Astrocyte (in vitro differentiated cells and primary cell): ENCODE results near the gene WSCD2. TPM values are rescaled to one million over a fixed set of nuclear protein-coding genes. Genes with fewer than 3 reads are reported as not detected.

Experiments used
- DNase-seq: peaks from one replicate; pipeline ENCODE4 v3.0.0-alpha.2; 2010; ENCODE audit warnings: low read depth
- FAIRE-seq: peaks from 2 replicates; lab custom pipeline; 2011; peaks lifted over from hg19 to GRCh38; lab: Jason Lieb, UNC
- H2AFZ ChIP-seq: 2 replicates; pipeline ENCODE4 v1.6.0; 2012; ENCODE audit warnings: low read depth, low read length, inconsistent platforms
- H3K27ac ChIP-seq: 2 replicates; pipeline ENCODE4 v1.5.1; 2011; ENCODE audit warnings: low read depth, low read length, inconsistent platforms
- H3K27me3 ChIP-seq: 2 replicates; pipeline ENCODE4 v1.6.0; 2011; ENCODE audit warnings: low read length, inconsistent platforms; ENCODE audit not compliant: insufficient read depth
- H3K36me3 ChIP-seq: 2 replicates; pipeline ENCODE4 v1.5.1; 2011; ENCODE audit warnings: low read length, inconsistent platforms; ENCODE audit not compliant: insufficient read depth
- H3K4me1 ChIP-seq: 2 replicates; pipeline ENCODE4 v1.5.1; 2011; ENCODE audit warnings: low read length, inconsistent platforms; ENCODE audit not compliant: insufficient read depth
- H3K4me2 ChIP-seq: 2 replicates; pipeline ENCODE4 v1.6.0; 2012; ENCODE audit warnings: low read length, inconsistent platforms
- H3K4me3 ChIP-seq: 2 replicates; pipeline ENCODE4 v1.5.1; 2011; ENCODE audit warnings: low read depth, mild to moderate bottlenecking, low read length, inconsistent platforms; ENCODE audit not compliant: insufficient read depth
- H3K79me2 ChIP-seq: 2 replicates; pipeline ENCODE4 v1.6.0; 2012; ENCODE audit warnings: mild to moderate bottlenecking, low read length, inconsistent platforms; ENCODE audit not compliant: insufficient read depth
- H3K9ac ChIP-seq: 2 replicates; pipeline ENCODE4 v1.6.0; 2012; ENCODE audit warnings: mild to moderate bottlenecking, low read length, inconsistent platforms
- H3K9me3 ChIP-seq: 2 replicates; pipeline ENCODE4 v1.5.1; 2012; ENCODE audit warnings: low read depth, mild to moderate bottlenecking, low read length, inconsistent platforms; ENCODE audit not compliant: insufficient read depth
- H4K20me1 ChIP-seq: 2 replicates; pipeline ENCODE4 v1.6.0; 2012; ENCODE audit warnings: low read length, inconsistent platforms; ENCODE audit not compliant: insufficient read depth
- H3K27ac Mint-ChIP-seq: one replicate; pipeline ENCODE4 v1.8.0; 2021; ENCODE audit warnings: mild to moderate bottlenecking, mixed read lengths; ENCODE audit not compliant: unreplicated experiment
- H3K27me3 Mint-ChIP-seq: one replicate; pipeline ENCODE4 v1.8.0; 2021; ENCODE audit warnings: low read depth, mixed read lengths; ENCODE audit not compliant: unreplicated experiment
- H3K36me3 Mint-ChIP-seq: one replicate; pipeline ENCODE4 v1.8.0; 2021; ENCODE audit warnings: low read depth, mixed read lengths; ENCODE audit not compliant: unreplicated experiment
- H3K4me1 Mint-ChIP-seq: one replicate; pipeline ENCODE4 v1.8.0; 2021; ENCODE audit warnings: low read depth, mixed read lengths; ENCODE audit not compliant: unreplicated experiment
- H3K4me3 Mint-ChIP-seq: one replicate; pipeline ENCODE4 v1.8.0; 2021; ENCODE audit warnings: mild to moderate bottlenecking, moderate library complexity, mixed read lengths; ENCODE audit not compliant: unreplicated experiment
- H3K9me3 Mint-ChIP-seq: one replicate; pipeline ENCODE4 v1.8.0; 2021; ENCODE audit warnings: mild to moderate bottlenecking, mixed read lengths; ENCODE audit not compliant: unreplicated experiment
- EZH2 ChIP-seq: IDR thresholded peaks from 2 replicates; pipeline ENCODE4 v1.6.1; 2012; ENCODE audit warnings: mild to moderate bottlenecking, low read length, inconsistent platforms; ENCODE audit not compliant: insufficient read depth
- total RNA-seq: library from RNA; stranded (reverse); gene quantifications from 2 replicates; pipeline ENCODE4 v1.2.1, GENCODE V29; 2021
- TF ChIP-seq, protein P1 (sequence below): IDR thresholded peaks from 2 replicates; pipeline ENCODE4 v1.5.1; 2011; ENCODE audit warnings: low read depth, mild to moderate bottlenecking, inconsistent platforms, low read length, moderate library complexity; ENCODE audit not compliant: insufficient read depth

The WSCD2 gene
- total RNA-seq, 1 donor from 2014 or later, result 0.11 TPM

DNA sequence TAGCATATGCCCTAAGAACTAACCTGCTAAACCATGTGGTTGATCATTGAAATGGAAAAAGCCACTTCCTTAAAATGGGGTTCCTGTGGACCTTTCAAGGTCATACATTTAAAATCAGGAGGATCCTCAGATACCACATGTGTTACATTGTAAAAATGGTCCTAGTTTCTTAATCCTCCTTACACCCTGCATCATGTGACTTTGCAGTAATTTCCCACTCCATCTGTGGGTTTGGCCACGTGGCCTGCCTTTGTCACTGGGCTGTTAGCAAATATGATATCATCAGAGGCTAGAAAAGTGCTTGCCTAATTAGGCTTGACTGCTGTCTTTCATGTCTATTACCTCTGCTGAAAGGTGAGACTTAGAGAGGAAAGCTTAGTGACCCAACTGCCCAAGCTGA, 139.3 kb downstream of the WSCD2 start:
- Histone ChIP-seq H3K27ac (no peak overlapping the region), H3K4me2 (no peak overlapping the region), H2AFZ (no peak overlapping the region), H3K4me3 (no peak overlapping the region), H3K4me1 (no peaks in the 10 kb centered on the region), H4K20me1 (no peaks in the 10 kb centered on the region), H3K9ac (no peak overlapping the region), H3K36me3 (no peaks in the 10 kb centered on the region), H3K9me3 (peaks cover 3% of the 10 kb centered on the region), H3K79me2 (no peaks in the 10 kb centered on the region), H3K27me3 (no peaks in the 10 kb centered on the region)
- DNase-seq, result no peak
- Mint-ChIP-seq H3K36me3 (no peaks in the 10 kb centered on the region), H3K4me1 (no peaks in the 10 kb centered on the region), H3K9me3 (peaks cover 4% of the 10 kb centered on the region), H3K4me3 (no peak overlapping the region), H3K27ac (no peak overlapping the region), H3K27me3 (peaks cover 6% of the 10 kb centered on the region)
- TF ChIP-seq EZH2, result no peak
- TF ChIP-seq, protein P1, sequence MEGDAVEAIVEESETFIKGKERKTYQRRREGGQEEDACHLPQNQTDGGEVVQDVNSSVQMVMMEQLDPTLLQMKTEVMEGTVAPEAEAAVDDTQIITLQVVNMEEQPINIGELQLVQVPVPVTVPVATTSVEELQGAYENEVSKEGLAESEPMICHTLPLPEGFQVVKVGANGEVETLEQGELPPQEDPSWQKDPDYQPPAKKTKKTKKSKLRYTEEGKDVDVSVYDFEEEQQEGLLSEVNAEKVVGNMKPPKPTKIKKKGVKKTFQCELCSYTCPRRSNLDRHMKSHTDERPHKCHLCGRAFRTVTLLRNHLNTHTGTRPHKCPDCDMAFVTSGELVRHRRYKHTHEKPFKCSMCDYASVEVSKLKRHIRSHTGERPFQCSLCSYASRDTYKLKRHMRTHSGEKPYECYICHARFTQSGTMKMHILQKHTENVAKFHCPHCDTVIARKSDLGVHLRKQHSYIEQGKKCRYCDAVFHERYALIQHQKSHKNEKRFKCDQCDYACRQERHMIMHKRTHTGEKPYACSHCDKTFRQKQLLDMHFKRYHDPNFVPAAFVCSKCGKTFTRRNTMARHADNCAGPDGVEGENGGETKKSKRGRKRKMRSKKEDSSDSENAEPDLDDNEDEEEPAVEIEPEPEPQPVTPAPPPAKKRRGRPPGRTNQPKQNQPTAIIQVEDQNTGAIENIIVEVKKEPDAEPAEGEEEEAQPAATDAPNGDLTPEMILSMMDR, result no peak
- FAIRE-seq, result no peak

DNA sequence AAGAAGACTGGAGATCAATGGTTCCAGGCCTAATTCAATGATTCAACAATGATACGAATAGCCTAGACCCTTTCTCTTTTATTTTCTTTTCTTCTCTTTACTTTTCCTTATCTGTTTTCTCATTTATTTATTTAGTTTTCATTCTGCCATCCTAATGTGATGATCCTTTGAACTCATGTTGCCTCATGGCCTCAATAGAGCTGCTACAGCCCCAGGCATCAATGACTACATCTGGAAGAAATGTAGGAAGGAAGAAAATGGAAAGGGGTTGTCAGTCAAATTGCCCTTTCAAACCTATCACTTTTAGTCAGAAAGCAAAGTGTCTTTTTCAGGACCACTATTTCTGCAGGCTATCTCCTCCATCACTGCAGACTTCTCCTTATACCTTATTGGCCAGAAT, 140.1 kb downstream of the WSCD2 start:
- Mint-ChIP-seq H3K4me1 (no peaks in the 10 kb centered on the region), H3K27me3 (peaks cover 12% of the 10 kb centered on the region), H3K9me3 (peaks cover 3% of the 10 kb centered on the region), H3K36me3 (no peaks in the 10 kb centered on the region), H3K27ac (no peak overlapping the region), H3K4me3 (no peak overlapping the region)
- Histone ChIP-seq H4K20me1 (no peaks in the 10 kb centered on the region), H3K36me3 (no peaks in the 10 kb centered on the region), H3K4me1 (no peaks in the 10 kb centered on the region), H3K27me3 (no peaks in the 10 kb centered on the region), H3K79me2 (no peaks in the 10 kb centered on the region), H3K4me2 (no peak overlapping the region), H3K27ac (no peak overlapping the region), H2AFZ (no peak overlapping the region), H3K9me3 (no peaks in the 10 kb centered on the region), H3K9ac (no peak overlapping the region), H3K4me3 (no peak overlapping the region)
- FAIRE-seq (no peak), DNase-seq (no peak)
- TF ChIP-seq, protein P1, result no peak
- TF ChIP-seq EZH2, result no peak

GRCh38 chr12:108270035-108270848, 141.2 kb downstream of the WSCD2 start:
- DNase-seq, result no peak
- no peak overlapping the region for H3K27ac Mint-ChIP-seq
- H3K9me3 ChIP-seq, result no peaks in the 10 kb centered on the region
- no peak overlapping the region for H2AFZ ChIP-seq
- no peaks in the 10 kb centered on the region for H3K79me2 ChIP-seq
- H3K36me3 ChIP-seq, result no peaks in the 10 kb centered on the region
- no peak overlapping the region for H3K4me2 ChIP-seq
- TF ChIP-seq, protein P1, result no peak
- no peak for TF ChIP-seq EZH2
- no peak for FAIRE-seq
- H3K27me3 ChIP-seq, result peaks cover 3% of the 10 kb centered on the region
- no peaks in the 10 kb centered on the region for H4K20me1 ChIP-seq
- no peaks in the 10 kb centered on the region for H3K4me1 Mint-ChIP-seq
- H3K9me3 Mint-ChIP-seq, result peaks cover 6% of the 10 kb centered on the region
- no peak overlapping the region for H3K4me3 Mint-ChIP-seq
- H3K4me1 ChIP-seq, result no peaks in the 10 kb centered on the region
- H3K9ac ChIP-seq, result no peak overlapping the region
- no peak overlapping the region for H3K4me3 ChIP-seq
- H3K36me3 Mint-ChIP-seq, result no peaks in the 10 kb centered on the region
- H3K27me3 Mint-ChIP-seq, result peaks cover 14% of the 10 kb centered on the region
- H3K27ac ChIP-seq, result no peak overlapping the region
